B cell (primary cell): ENCODE measurements around the gene APOO.

Experiments used
- EZH2 ChIP-seq: IDR thresholded peaks from 2 replicates; pipeline ENCODE4 v1.6.1; 2012; ENCODE audit warnings: borderline replicate concordance, low read depth, mild to moderate bottlenecking, moderate library complexity, low read length; ENCODE audit not compliant: insufficient read depth, poor library complexity, severe bottlenecking
- TF ChIP-seq, protein P1 (sequence below): fragments of 200-600 bp; IDR thresholded peaks from one replicate; pipeline ENCODE4 v1.8.0; 2022; ENCODE audit warnings: antibody characterized with exemption, mild to moderate bottlenecking

DNA sequence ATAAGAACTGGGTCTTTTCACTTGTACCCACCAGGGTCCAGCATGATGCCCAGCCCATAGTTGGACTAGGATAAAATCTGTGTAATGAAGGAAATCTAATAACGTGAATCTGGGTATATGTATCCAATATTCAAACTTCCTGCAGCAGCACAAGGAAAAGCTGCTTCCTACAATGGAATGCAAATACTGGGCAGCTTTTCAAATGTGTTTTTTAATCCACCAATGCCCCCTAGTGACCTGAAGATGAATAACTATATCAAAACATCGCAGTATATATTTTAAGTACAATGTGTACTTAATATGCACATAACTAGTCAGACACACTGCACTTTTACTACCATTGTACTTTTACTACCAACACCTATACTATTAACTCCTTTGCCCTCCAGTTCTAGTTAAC lies 5.3 kb downstream of the APOO start:
- TF ChIP-seq, protein P1, sequence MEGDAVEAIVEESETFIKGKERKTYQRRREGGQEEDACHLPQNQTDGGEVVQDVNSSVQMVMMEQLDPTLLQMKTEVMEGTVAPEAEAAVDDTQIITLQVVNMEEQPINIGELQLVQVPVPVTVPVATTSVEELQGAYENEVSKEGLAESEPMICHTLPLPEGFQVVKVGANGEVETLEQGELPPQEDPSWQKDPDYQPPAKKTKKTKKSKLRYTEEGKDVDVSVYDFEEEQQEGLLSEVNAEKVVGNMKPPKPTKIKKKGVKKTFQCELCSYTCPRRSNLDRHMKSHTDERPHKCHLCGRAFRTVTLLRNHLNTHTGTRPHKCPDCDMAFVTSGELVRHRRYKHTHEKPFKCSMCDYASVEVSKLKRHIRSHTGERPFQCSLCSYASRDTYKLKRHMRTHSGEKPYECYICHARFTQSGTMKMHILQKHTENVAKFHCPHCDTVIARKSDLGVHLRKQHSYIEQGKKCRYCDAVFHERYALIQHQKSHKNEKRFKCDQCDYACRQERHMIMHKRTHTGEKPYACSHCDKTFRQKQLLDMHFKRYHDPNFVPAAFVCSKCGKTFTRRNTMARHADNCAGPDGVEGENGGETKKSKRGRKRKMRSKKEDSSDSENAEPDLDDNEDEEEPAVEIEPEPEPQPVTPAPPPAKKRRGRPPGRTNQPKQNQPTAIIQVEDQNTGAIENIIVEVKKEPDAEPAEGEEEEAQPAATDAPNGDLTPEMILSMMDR: peak; percentile 59
- no peak for TF ChIP-seq EZH2
